ENCODE results near the gene QPRT.
"Not testable (repeated sequence)": the region's sequence is repeated elsewhere in the genome, so short reads cannot be mapped to it uniquely, and the experiment has no call there.

The QPRT gene

GRCh38 chr16:29719063-29719462, 40.1 kb downstream of the QPRT start:
- DNase-seq (ENCODE audit: low read depth, low spot score) = no peak

- no peak for DNase-seq (ENCODE audit: low read depth, low spot score)
Observed at GRCh38 chr16:29720703-29721102, 41.7 kb downstream of the QPRT start.

GRCh38 chr16:29721167-29721879, 42.3 kb downstream of the QPRT start:
- not testable (repeated sequence) for DNase-seq (ENCODE audit: low read depth, low spot score)

- DNase-seq (ENCODE audit: low read depth, low spot score) = no peak
Observed at GRCh38 chr16:29726845-29727377, 47.9 kb downstream of the QPRT start.

GRCh38 chr16:29727452-29727851, 48.5 kb downstream of the QPRT start:
- no peak for DNase-seq (ENCODE audit: low read depth, low spot score)

- no peak for DNase-seq (ENCODE audit: low read depth, low spot score)
Observed at GRCh38 chr16:29729116-29729521, 50.1 kb downstream of the QPRT start.

GRCh38 chr16:29730649-29731048, 51.7 kb downstream of the QPRT start:
- DNase-seq (ENCODE audit: low read depth, low spot score) = no peak

GRCh38 chr16:29731768-29732601, 53.0 kb downstream of the QPRT start:
- not testable (repeated sequence) for DNase-seq (ENCODE audit: low read depth, low spot score)

GRCh38 chr16:29734786-29735185, 55.8 kb downstream of the QPRT start:
- no peak for DNase-seq (ENCODE audit: low read depth, low spot score)

GRCh38 chr16:29736112-29736511, 57.1 kb downstream of the QPRT start:
- no peak for DNase-seq (ENCODE audit: low read depth, low spot score)

- DNase-seq (ENCODE audit: low read depth, low spot score) = no peak
Observed at GRCh38 chr16:29736764-29737163, 57.8 kb downstream of the QPRT start.

- DNase-seq (ENCODE audit: low read depth, low spot score) = no peak
Observed at GRCh38 chr16:29737713-29738112, 58.7 kb downstream of the QPRT start.

- DNase-seq (ENCODE audit: low read depth, low spot score) = no peak
Observed at GRCh38 chr16:29738514-29738913, 59.5 kb downstream of the QPRT start.

- DNase-seq (ENCODE audit: low read depth, low spot score) = not testable (repeated sequence)
Observed at GRCh38 chr16:29739927-29740629, 61.1 kb downstream of the QPRT start.

GRCh38 chr16:29740630-29741015, 61.6 kb downstream of the QPRT start:
- DNase-seq (ENCODE audit: low read depth, low spot score) = not testable (repeated sequence)

- no peak for DNase-seq (ENCODE audit: low read depth, low spot score)
Observed at GRCh38 chr16:29742683-29743275, 63.8 kb downstream of the QPRT start.

- no peak for DNase-seq (ENCODE audit: low read depth, low spot score)
Observed at GRCh38 chr16:29743475-29743826, 64.5 kb downstream of the QPRT start.

GRCh38 chr16:29743827-29744531, 65.0 kb downstream of the QPRT start:
- DNase-seq (ENCODE audit: low read depth, low spot score) = no peak

GRCh38 chr16:29744541-29745101, 65.6 kb downstream of the QPRT start:
- DNase-seq (ENCODE audit: low read depth, low spot score) = no peak

GRCh38 chr16:29745121-29745852, 66.3 kb downstream of the QPRT start:
- DNase-seq (ENCODE audit: low read depth, low spot score) = no peak

Data from brain pericyte (primary cell).